ENCODE measurements around the gene POGK.

Gene POGK

DNA sequence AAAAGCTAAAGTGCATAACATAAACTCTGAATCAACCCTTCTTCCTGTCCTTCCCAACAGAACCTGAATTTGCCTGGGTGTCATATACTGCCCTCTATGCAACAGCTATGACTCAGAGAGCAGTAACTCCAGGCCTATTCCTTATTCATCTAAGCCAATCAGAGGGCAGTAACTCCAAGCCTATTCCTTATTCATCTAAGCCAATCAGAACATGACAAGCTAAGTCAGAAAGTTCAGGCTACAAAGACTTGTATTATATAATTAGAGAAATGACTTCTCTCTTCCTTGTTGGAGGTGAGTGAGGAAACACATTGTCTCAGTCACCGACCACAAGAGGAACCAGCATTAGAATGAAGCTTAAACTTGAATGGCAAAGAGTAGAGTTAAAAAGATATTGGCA lies 63.0 kb downstream of the POGK start:
- no peak for DNase-seq (ENCODE audit: low read depth in 2 of 2)

DNA sequence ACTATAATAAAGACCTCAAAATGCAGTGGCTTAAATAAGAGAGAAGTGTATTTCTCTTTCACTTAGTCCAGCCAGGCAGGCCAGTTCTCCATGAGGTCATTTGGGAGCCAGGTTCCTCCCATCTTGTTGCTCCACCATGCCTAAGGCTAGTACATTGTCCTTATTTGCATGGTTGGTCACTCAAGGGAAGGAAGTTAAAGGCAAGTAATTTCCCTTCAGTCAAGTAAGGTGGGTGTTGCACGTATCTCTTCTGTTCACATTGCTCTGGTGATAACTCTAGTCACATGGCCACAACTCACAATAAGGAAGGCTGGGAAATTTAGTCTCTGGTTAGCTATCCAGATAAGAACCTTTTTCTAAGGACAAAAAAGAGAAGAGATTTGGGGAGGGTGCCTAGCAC lies 64.0 kb downstream of the POGK start:
- no peak for DNase-seq (ENCODE audit: low read depth in 2 of 2)

DNA sequence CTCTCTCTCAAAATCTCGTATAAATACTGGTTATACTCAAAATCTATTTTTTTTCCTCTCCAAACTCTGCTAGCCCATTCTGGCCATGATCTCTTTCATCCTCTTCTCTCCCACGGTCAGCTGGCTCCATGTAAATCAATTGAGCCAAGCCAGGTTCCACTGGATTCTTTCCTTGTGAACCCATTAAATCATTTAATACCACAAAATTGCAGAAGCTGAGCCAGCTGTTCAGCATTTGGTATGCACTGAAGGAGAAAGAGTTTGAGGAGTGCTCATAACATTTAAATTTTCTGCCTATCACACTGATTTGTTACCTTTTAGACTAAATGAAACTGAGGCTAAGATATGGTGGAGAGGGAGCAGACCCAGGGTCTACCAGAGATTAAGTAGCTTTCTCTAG lies 65.9 kb downstream of the POGK start:
- no peak for DNase-seq (ENCODE audit: low read depth in 2 of 2)

DNA sequence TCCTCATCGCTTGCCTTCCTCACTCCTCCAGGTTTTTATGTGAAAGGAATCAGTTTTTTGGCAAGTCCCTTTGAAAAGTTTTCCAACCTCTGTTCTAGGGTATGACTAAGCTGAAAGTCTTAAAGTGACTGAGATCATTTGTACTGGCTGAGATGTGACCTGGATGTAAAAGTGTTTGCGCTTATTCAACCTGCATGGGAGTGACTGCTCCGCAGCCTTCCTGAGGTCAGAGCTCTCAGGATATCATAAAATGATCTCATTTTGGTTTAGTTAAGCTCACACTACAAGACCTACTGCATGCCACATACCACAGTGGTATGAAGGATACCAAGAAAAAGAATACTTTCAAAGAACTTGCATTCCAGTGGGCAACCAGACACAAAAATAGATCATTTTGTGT lies 66.6 kb downstream of the POGK start:
- DNase-seq (ENCODE audit: low read depth in 2 of 2): no peak

Measured in stimulated activated CD8-positive, alpha-beta memory T cell treated with anti-CD3 and anti-CD28 coated beads, Interleukin-2, amount 100 ng/mL, for 48 hours (primary cell).